HG03558 (cell line): Measurements from ENCODE around the gene PCDHB1.

ENCODE experiments used
- ATAC-seq: cut with Tn5 transposase; IDR thresholded peaks from one replicate; pipeline ENCODE4 v1.9.1; 2021; ENCODE audit warnings: moderate number of reproducible peaks; ENCODE audit not compliant: unreplicated experiment; ENCODE audit errors: extremely low read depth

PCDHB1 gene, protein sequence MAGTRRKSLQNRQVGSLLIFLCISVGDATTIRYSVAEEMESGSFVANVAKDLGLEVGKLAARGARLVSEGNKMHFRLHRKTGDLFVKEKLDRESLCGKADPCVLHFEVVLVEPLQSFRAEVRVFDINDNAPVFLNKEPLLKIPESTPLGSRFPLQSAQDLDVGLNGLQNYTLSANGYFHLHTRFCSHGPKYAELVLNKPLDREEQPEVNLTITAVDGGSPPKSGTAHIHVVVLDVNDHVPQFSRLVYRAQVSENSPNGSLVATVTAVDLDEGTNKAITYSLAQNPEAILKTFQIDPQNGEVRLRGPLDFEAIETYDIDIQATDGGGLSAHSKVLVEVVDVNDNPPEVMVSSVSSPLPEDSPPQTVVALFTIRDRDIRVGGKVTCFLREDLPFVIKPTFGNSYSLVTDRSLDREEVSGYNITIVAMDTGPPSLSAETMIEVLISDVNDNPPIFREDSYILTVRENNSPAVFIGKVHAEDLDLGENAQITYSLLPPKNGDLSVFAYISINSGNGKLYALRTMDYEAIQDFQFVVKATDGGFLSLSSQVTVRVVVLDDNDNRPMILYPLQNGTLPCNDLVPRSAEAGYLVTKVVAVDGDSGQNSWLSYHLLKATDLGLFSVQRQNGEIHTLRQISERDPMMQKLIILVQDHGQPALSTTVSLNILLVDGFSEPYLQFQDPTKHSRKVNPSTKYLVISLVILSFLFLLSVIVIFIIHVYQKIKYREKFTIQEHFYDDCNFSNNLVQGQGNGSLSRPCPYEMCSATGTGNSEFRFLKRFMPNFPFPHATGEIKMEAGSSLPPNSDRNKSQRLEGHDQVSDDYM

GRCh38 chr5:141050622-141051520 lies at the start of gene PCDHB1:
TSS of gene PCDHB1 (plus strand) at chr5:141051374. CDS start at chr5:141051471, 97 bp downstream.
- ATAC-seq, result no peak

GRCh38 chr5:141001446-141001843 lies 49.7 kb upstream of the PCDHB1 start:
- ATAC-seq, result no peak

DNA sequence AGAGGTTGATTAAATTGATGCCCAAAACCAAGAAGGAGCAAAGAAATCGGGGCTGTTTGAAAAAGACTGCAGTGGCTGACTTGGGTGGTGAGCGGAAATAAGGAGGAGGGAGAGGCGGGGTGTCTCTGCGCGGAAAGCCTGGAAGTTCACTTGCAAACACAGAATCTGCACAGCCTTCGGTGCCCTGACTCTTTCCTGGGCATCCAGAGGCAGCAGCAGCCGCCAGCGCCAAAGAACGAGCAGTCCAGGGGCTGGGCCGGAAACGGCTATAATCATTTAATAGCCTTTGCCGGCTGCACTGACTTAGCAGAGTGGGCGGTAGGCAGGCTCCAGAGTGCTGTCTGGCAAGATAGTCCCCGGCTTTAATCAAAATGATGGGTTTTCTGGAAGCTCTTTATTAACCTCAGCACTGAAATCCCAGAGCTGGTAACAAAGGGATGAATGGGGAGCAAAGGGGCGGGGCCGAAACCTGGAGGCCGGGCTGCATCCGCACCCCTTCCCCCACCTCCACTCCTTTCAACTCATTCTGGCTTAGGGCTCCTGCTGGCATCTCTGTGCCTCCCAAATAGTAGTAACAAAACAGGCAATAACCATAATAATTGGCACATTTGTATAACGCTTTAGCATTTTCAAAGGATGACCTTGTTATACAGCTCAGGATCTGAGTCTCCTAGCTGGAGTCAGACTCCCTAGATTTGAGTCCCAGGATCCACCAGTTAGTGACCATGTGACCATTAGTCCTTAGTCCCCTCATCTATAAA lies 49.1 kb upstream of the PCDHB1 start:
- no peak for ATAC-seq

- no peak for ATAC-seq
Observed at GRCh38 chr5:141002605-141002965, 48.6 kb upstream of the PCDHB1 start.

GRCh38 chr5:141003031-141003430 lies 48.1 kb upstream of the PCDHB1 start:
- ATAC-seq, result no peak

DNA sequence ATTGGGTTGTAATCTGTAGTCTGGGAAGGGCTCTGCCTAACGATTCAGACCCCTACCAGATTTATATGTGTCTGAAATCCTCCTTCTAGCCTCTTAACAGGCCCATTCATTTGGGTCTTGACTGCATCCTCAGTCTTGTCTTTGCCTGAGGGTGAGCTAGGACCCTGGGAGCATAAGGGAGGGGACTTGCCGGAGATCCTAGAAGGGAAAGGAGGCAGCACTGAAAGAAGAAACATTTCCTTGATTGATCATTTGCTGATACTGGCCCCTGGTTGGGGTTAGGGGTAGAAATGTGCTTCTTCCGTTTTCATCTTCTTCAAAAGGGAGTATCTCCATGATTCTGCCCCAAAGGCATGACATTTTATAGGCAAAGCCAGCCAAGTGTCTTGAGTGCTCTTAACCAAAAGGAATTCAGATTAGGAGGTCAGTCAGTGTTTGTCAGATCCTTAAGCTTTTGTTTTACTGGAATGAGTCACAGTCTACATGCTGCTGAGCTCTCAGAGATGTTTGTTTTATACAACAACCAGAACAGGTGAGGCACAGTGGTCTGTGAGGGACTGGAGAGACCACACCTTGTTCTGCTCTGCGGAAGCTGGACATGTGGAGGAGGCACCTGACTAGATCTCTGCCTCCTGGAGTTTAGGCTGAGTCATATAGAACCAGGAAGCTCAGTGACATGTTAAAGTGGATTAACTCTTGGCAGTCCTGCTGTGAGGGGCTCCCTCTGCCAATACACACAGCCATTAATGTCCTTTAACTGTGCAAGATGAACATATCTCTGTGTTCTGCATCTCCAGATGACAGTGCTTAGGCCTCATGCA lies 47.2 kb upstream of the PCDHB1 start:
- no peak for ATAC-seq

GRCh38 chr5:141007791-141008190 lies 43.4 kb upstream of the PCDHB1 start:
- no peak for ATAC-seq

DNA sequence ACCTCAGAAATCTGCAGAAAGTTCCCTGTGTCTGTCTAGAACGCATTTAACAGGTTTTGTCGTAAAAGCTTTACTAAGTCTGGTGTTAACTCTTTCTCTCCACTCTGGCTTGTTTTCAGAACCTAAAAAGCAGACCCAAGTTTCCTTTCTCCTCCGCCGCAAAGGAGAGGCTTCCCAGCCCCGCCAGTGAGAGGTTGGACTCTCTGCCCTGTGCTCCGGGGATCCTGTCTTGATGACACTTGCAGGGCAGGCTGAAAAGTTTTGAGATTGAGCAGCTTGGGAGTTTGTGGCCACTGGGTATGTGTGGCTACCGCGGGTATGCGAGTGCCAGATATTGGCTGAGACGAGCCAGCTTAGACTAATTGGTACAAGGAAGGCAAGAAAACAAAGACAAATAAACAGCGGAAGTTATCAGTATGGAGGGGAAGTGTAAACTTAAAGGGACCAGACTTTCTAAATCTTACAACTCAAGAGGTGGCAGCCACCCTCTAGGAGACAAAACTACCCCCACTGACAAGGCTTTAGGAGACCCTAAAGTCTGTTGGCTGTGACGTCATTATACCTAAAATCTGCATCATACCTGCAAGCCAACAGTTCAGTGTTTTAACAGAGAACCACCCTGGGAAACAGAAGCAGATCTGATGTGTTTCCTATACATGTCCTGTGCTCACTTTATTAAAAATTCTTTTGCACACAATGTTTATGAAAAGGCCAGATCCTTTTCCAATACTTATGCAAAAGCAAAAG lies 41.0 kb upstream of the PCDHB1 start:
- no peak for ATAC-seq

DNA sequence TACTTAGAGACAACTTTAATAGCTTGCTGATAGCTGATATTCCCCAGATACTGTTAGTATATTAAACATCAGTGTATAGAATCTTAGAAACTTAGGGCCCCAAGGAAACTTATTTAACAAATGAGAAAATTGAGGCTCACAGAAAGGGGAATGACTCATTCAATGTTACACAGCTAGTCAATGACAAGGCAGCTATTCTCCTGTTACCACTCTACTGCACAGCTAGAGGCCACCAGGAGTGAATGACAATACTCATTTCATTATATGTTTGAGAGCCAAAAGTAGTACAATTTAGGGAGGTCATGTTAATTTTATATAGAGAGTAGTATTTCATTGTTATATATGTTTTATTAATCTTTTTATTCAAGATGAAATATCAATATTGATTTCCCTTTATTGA lies 33.2 kb upstream of the PCDHB1 start:
- no peak for ATAC-seq

DNA sequence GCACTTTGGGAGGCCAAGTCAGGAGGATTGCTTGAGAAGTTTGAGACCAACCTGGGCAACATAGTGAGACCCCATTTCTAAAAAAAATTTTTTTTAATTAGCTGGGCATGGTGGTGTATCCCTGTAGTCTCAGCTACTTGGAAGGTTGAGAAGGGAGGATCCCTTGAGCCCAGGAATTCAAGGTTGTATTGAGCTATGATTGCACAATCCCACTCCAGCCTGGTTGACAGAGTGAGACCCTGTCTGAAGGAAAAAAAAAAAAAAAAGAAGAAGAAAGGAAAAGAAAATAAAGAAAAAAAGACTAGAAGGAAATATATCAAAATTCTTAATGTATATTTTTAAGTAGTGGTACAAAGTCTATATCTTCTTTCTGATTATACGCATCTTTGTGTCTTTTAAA lies 28.8 kb upstream of the PCDHB1 start:
- ATAC-seq, result no peak

DNA sequence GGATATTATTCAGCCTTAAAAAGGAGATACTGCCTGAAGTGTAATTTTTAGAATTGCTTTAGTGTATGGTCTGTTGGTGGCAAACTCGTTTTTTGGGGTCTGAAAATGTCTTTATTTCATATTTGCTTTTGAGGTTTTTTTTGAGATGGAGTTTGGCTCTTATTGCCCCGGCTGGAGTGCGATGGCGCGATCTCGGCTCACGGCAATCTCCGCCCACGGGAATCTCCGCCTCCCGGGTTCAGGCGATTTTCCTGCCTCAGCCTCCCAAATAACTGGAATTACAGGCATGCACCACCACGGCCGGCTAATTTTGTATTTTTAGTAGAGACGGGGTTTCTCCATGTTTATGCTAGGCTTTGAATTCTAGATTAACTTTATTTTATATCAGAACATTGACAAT lies 20.2 kb upstream of the PCDHB1 start:
- no peak for ATAC-seq

DNA sequence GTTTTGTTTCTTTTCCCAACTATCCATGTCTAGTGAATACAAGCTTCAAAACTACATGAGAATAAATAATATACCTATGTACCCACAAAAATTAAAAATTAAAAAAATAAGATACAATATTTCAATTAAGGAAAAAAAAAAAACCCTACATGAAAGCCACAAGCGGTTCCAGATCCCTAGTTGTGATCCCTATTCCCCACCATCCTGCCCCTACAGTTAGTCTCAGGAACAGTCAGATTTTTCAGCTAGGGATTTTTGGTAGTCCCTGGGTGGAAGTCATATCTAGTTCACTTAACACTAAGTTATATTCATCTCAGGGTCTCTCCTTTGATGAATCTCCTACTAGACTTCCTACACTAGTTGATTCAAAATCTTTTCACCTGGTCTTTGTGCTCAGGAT lies 18.5 kb upstream of the PCDHB1 start:
- ATAC-seq, result no peak

DNA sequence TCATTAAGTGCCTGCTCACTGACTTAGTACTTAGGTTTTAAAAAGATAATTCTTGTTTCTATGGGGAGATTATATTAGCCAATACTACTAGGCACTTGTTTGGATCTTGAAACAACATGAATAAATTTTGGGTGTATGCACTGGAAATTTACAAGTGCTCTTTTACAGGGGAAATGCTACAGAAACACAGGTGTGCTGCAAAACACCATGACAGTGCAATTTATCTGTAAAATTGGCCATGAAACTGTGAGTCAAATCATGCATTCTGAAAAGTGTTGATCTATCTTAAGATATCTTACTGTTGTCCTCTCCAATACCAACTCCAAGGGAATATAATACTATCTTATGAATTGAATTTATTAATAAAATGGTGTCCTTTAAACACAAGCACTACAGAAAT lies 12.1 kb upstream of the PCDHB1 start:
- ATAC-seq, result no peak

DNA sequence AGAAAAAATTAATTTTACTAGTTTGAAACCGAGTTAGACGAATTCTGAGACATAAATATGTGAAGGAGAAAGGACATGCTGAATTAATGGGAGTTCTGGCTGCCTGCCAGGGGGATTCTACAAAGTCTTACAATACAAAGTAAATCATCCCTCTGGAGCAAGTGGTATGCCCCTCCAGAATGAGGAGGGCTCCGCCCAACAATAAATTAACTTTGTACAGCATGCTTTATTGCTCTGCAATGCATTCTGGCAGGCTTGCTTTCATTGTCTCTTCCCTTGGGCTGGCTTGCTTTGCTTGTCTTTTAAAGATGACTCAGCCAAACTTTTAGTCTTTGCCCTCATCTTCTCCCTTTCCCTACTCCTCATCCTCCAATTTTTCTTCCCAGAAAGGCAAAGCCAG lies 11.7 kb upstream of the PCDHB1 start:
- ATAC-seq, result no peak

GRCh38 chr5:141040093-141040770 lies 10.9 kb upstream of the PCDHB1 start:
- no peak for ATAC-seq

DNA sequence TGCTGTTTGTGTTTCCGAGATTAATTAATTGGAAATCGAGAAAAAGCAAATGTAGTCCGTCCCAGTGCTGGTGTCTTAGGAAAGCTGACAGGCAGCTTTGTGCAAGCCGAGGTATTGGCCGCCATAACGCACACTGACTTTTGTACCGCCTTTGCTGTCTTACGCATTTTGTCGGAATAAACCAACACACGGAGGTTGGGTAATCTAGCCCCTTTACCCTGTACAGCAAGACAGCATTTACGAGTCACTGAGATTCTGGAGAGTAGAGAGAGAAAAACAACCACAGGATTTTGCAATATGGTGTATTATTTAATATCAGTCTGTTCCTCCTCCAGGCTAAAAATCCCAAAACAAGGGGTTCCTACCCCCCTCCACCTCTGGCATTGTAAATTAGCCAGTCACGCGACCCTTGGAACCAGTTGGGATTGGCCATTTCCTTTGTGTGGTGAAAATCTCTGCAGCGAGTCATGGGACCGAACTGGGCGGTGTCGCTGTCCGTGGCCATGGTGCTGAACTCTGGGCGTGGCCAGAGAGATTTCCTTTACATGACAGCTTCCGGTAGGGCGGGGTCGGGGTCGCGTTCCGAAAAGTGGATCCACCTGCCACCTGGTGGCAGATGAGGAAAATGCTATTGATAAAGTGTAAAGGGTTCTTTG lies 10.3 kb upstream of the PCDHB1 start:
- no peak for ATAC-seq

DNA sequence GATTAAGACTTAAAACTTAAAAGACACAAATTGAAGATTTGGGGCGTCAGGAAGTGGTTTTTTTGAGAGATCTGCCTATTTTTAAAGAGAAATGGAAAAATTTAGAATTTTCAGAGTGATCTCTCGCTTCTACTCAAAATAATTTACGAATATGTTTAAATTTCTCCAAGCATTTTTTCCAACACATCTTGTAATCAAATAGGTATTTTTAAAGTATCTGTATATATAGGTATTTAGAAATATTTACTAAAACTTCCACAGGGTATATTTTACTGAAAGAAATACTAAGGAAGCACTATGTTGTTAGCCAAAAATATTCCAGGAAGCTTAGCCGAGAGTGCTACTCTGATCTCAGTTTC lies 9.8 kb upstream of the PCDHB1 start:
- no peak for ATAC-seq
